Uterus (tissue), 4 donors: Measurements from ENCODE around the gene MAN2A2. TPM values are rescaled to one million over a fixed set of nuclear protein-coding genes. Genes with fewer than 3 reads are reported as not detected.
"Not testable (repeated sequence)": the region's sequence is repeated elsewhere in the genome, so short reads cannot be mapped to it uniquely, and the experiment has no call there.

Experiments used
- DNase-seq, 2 donors: peaks; one replicate each; pipeline ENCODE4 v3.0.0-alpha.2; 2019 to 2020
- H3K27ac ChIP-seq, 2 donors: fragments of 200-600 bp; sonication (generic); 1 replicate in 1 of 2; 2 replicates in 1 of 2; pipeline ENCODE4 v1.5.1; 2016 to 2018
- H3K27me3 ChIP-seq, 2 donors: fragments of 200-600 bp; sonication (generic); one replicate each; pipeline ENCODE4 v1.5.1; 2018 to 2019; ENCODE audit warnings: control low read depth in 1 of 2
- H3K36me3 ChIP-seq, 2 donors: fragments of 200-600 bp; sonication (generic); one replicate each; pipeline ENCODE4 v1.5.1; 2019; ENCODE audit warnings: control low read depth in 1 of 2
- H3K4me1 ChIP-seq, 2 donors: fragments of 200-600 bp; sonication (generic); one replicate each; pipeline ENCODE4 v1.5.1; 2018 to 2019; ENCODE audit warnings: control low read depth in 1 of 2
- H3K4me3 ChIP-seq, 2 donors: fragments of 200-600 bp; sonication (generic); 1 replicate in 1 of 2; 2 replicates in 1 of 2; pipeline ENCODE4 v1.5.1; 2018 to 2019; ENCODE audit warnings: mild to moderate bottlenecking in 1 of 2
- H3K9me3 ChIP-seq, 2 donors: fragments of 200-600 bp; sonication (generic); one replicate each; pipeline ENCODE4 v1.5.1; 2019; ENCODE audit warnings: control low read depth in 1 of 2
- CTCF ChIP-seq, 4 experiments: fragments of 200-600 bp in 2 of 4; fragments of 450-650 bp in 2 of 4; sonication (generic) in 2 of 4; IDR thresholded peaks; one replicate each; pipeline ENCODE4 v1.5.1; 2016 to 2019; ENCODE audit warnings: antibody characterized with exemption in 4 of 4, mild to moderate bottlenecking in 2 of 4, moderate library complexity in 1 of 4
- POLR2A ChIP-seq, 2 donors: fragments of 450-650 bp; IDR thresholded peaks; one replicate each; pipeline ENCODE4 v1.6.1; 2016; ENCODE audit warnings: antibody characterized with exemption in 2 of 2, mild to moderate bottlenecking in 1 of 2, moderate library complexity in 1 of 2
- intact Hi-C: fragments of 100-400 bp; cut with DNase I; formaldehyde crosslinking; loops from one replicate; pipeline ENCODE4 v1.15.1; 2023; ENCODE audit warnings: low total_unique reads
- total RNA-seq, 4 donors: library from RNA; depleted of rRNA in 3 of 4; stranded (reverse); fragments of >200 nt in 3 of 4; gene quantifications; one replicate each; pipeline versions ENCODE4 v1.1.0 to v1.2.4, GENCODE V29; 2014 to 2023
- donor health status: DM: yes; HTN: yes; CAD: no.

MAN2A2 gene
- total RNA-seq, 4 donors from 2014 or later = 15.9 to 92.0 (median 19.8) TPM

- Histone ChIP-seq H3K4me1 (no peaks in the 10 kb centered on the region), H3K36me3 (no peaks in the 10 kb centered on the region), H3K27me3 (no peaks in the 10 kb centered on the region), H3K27ac (no peak overlapping the region), H3K9me3 (no peaks in the 10 kb centered on the region), H3K4me3 (no peak overlapping the region)
- intact Hi-C loops = no loop called here
- TF ChIP-seq CTCF (IDR thresholded peaks at IDR 0.05) (no peak), POLR2A (IDR thresholded peaks at IDR 0.05) (no peak)
- DNase-seq = no peak
Observed at GRCh38 chr15:90917569-90917968, 14.5 kb downstream of the MAN2A2 start.

- intact Hi-C loops = no loop called here
- Histone ChIP-seq H3K27ac (no peak overlapping the region), H3K36me3 (no peaks in the 10 kb centered on the region), H3K4me3 (no peak overlapping the region), H3K4me1 (no peaks in the 10 kb centered on the region), H3K27me3 (no peaks in the 10 kb centered on the region), H3K9me3 (no peaks in the 10 kb centered on the region)
- DNase-seq = no peak
- no peak for TF ChIP-seq CTCF (IDR thresholded peaks at IDR 0.05)
- TF ChIP-seq POLR2A (IDR thresholded peaks at IDR 0.05) = no peak
Observed at GRCh38 chr15:90918034-90918788, 15.1 kb downstream of the MAN2A2 start.

- no peaks in the 10 kb centered on the region for H3K36me3 ChIP-seq
- H3K27me3 ChIP-seq = no peaks in the 10 kb centered on the region
- no peak for TF ChIP-seq CTCF (IDR thresholded peaks at IDR 0.05)
- no peak for TF ChIP-seq POLR2A (IDR thresholded peaks at IDR 0.05)
- no peaks in the 10 kb centered on the region for H3K4me1 ChIP-seq
- no peak for DNase-seq
- H3K4me3 ChIP-seq = no peak overlapping the region
- no peak overlapping the region for H3K27ac ChIP-seq
- no peaks in the 10 kb centered on the region for H3K9me3 ChIP-seq
- intact Hi-C loops = no loop called here
Observed at GRCh38 chr15:90918835-90919234, 15.7 kb downstream of the MAN2A2 start.

- DNase-seq = no peak
- Histone ChIP-seq H3K4me3 (no peak overlapping the region), H3K27me3 (no peaks in the 10 kb centered on the region), H3K9me3 (no peaks in the 10 kb centered on the region), H3K27ac (no peak overlapping the region), H3K4me1 (no peaks in the 10 kb centered on the region), H3K36me3 (no peaks in the 10 kb centered on the region)
- TF ChIP-seq CTCF (IDR thresholded peaks at IDR 0.05) = no peak
- no peak for TF ChIP-seq POLR2A (IDR thresholded peaks at IDR 0.05)
- intact Hi-C loops = no loop called here
Observed at GRCh38 chr15:90921887-90922286, 18.8 kb downstream of the MAN2A2 start.

GRCh38 chr15:90922712-90923322 lies 19.7 kb downstream of the MAN2A2 start:
- H3K36me3 ChIP-seq, DNase-seq, intact Hi-C loops, H3K27me3 ChIP-seq, H3K9me3 ChIP-seq, H3K4me3 ChIP-seq, H3K27ac ChIP-seq, H3K4me1 ChIP-seq: not testable (repeated sequence)
